Liver (tissue), 9 donors: ENCODE measurements around the gene PITPNM1. TPM values are rescaled to one million over a fixed set of nuclear protein-coding genes. Genes with fewer than 3 reads are reported as not detected.
A peak's percentile ranks its signal among the peaks of the same experiment; 100 is the strongest.

Experiments
- DNase-seq: peaks from one replicate; pipeline ENCODE4 v3.0.0-alpha.2; 2017; ENCODE audit warnings: low spot score
- H3K27ac ChIP-seq, 2 donors: one replicate each; pipeline ENCODE4 v1.7.0; 2013; ENCODE audit warnings: inconsistent platforms in 2 of 2, low read length in 2 of 2, control low read depth in 1 of 2, low read depth in 1 of 2, mild to moderate bottlenecking in 1 of 2
- H3K27me3 ChIP-seq, 4 donors: one replicate each; pipeline versions ENCODE4 v1.6.1 to v1.7.0; 2013; ENCODE audit warnings: low read length in 3 of 4, inconsistent platforms in 1 of 4, mild to moderate bottlenecking in 1 of 4, moderate library complexity in 1 of 4; ENCODE audit not compliant: control insufficient read depth in 4 of 4, insufficient read depth in 4 of 4
- H3K36me3 ChIP-seq, 4 donors: one replicate each; pipeline versions ENCODE4 v1.6.1 to v1.7.0; 2013; ENCODE audit warnings: low read length in 3 of 4, mild to moderate bottlenecking in 3 of 4, low read depth in 1 of 4, moderate library complexity in 1 of 4; ENCODE audit not compliant: control insufficient read depth in 4 of 4, insufficient read depth in 3 of 4
- H3K4me1 ChIP-seq, 4 donors: one replicate each; pipeline versions ENCODE4 v1.6.1 to v1.7.0; 2013; ENCODE audit warnings: low read length in 3 of 4, mild to moderate bottlenecking in 3 of 4, moderate library complexity in 1 of 4; ENCODE audit not compliant: control insufficient read depth in 4 of 4, insufficient read depth in 4 of 4
- H3K4me3 ChIP-seq, 3 donors: one replicate each; pipeline versions ENCODE4 v1.6.1 to v1.7.0; 2013; ENCODE audit warnings: low read length in 3 of 3, control low read depth in 1 of 3, low read depth in 1 of 3, mild to moderate bottlenecking in 1 of 3
- H3K9ac ChIP-seq, 2 donors: one replicate each; pipeline ENCODE4 v1.7.0; 2013; ENCODE audit warnings: low read length in 2 of 2, mild to moderate bottlenecking in 2 of 2, moderate library complexity in 2 of 2, control low read depth in 1 of 2, low read depth in 1 of 2
- H3K9me3 ChIP-seq, 4 donors: one replicate each; pipeline versions ENCODE4 v1.6.1 to v1.7.0; 2013; ENCODE audit warnings: low read length in 3 of 4; ENCODE audit not compliant: control insufficient read depth in 4 of 4
- ATF3 ChIP-seq: IDR thresholded peaks from 2 replicates; pipeline ENCODE4 v1.6.1; 2016; ENCODE audit warnings: antibody characterized with exemption
- CTCF ChIP-seq: fragments of 150-350 bp; IDR thresholded peaks from 2 replicates; pipeline ENCODE4 v1.5.1; 2017; ENCODE audit warnings: improper control_type of control experiment, low read depth, low read length; ENCODE audit not compliant: missing input control
- EGR1 ChIP-seq, 2 donors: IDR thresholded peaks; 2 replicates each; pipeline ENCODE4 v1.6.1; 2016 to 2018; ENCODE audit warnings: antibody characterized with exemption in 2 of 2, low read depth in 2 of 2
- FOXA1 ChIP-seq: IDR thresholded peaks from 2 replicates; pipeline ENCODE4 v1.6.1; 2016; ENCODE audit warnings: antibody characterized with exemption
- FOXA2 ChIP-seq: IDR thresholded peaks from 2 replicates; pipeline ENCODE4 v1.6.1; 2016; ENCODE audit warnings: antibody characterized with exemption
- GABPA ChIP-seq, 2 donors: IDR thresholded peaks in 1 of 2; conservative IDR thresholded peaks in 1 of 2; 2 replicates each; pipeline ENCODE4 v1.6.1; 2016; ENCODE audit warnings: antibody characterized with exemption in 2 of 2, mild to moderate bottlenecking in 1 of 2, moderate library complexity in 1 of 2
- HNF4A ChIP-seq, 2 donors: conservative IDR thresholded peaks; 2 replicates each; pipeline ENCODE4 v1.6.1; 2016; ENCODE audit warnings: antibody characterized with exemption in 2 of 2, mild to moderate bottlenecking in 2 of 2
- HNF4G ChIP-seq: IDR thresholded peaks from 2 replicates; pipeline ENCODE4 v1.6.1; 2016; ENCODE audit warnings: antibody characterized with exemption
- JUND ChIP-seq, 2 donors: IDR thresholded peaks; 2 replicates each; pipeline ENCODE4 v1.6.1; 2016; ENCODE audit warnings: antibody characterized with exemption in 2 of 2
- MAX ChIP-seq: IDR thresholded peaks from 2 replicates; pipeline ENCODE4 v1.6.1; 2016; ENCODE audit warnings: antibody characterized with exemption
- NR2F2 ChIP-seq: IDR thresholded peaks from 2 replicates; pipeline ENCODE4 v1.6.1; 2016; ENCODE audit warnings: antibody characterized with exemption
- RAD21 ChIP-seq, 2 donors: IDR thresholded peaks; 2 replicates each; pipeline ENCODE4 v1.6.1; 2016; ENCODE audit warnings: antibody characterized with exemption in 2 of 2, mild to moderate bottlenecking in 2 of 2
- REST ChIP-seq: IDR thresholded peaks from 2 replicates; pipeline ENCODE4 v1.6.1; 2016; ENCODE audit warnings: antibody characterized with exemption, mild to moderate bottlenecking
- RXRA ChIP-seq, 2 donors: IDR thresholded peaks; 2 replicates each; pipeline ENCODE4 v1.6.1; 2017 to 2018; ENCODE audit warnings: antibody characterized with exemption in 2 of 2, mild to moderate bottlenecking in 1 of 2
- SP1 ChIP-seq: IDR thresholded peaks from 2 replicates; pipeline ENCODE4 v1.6.1; 2018; ENCODE audit warnings: antibody characterized with exemption, mild to moderate bottlenecking
- TAF1 ChIP-seq: conservative IDR thresholded peaks from 2 replicates; pipeline ENCODE4 v1.6.1; 2016; ENCODE audit warnings: antibody characterized with exemption, mild to moderate bottlenecking
- YY1 ChIP-seq: IDR thresholded peaks from 2 replicates; pipeline ENCODE4 v1.6.1; 2016; ENCODE audit warnings: antibody characterized with exemption, mild to moderate bottlenecking
- ZBTB33 ChIP-seq: IDR thresholded peaks from 2 replicates; pipeline ENCODE4 v1.6.1; 2016; ENCODE audit warnings: antibody characterized with exemption
- WGBS: extraction: QIAGEN DNeasy Blood & Tissue Kit; methylation state at CpG from one replicate; pipeline ENCODE4 v1.1.7; 2013; 5-methylcytosine and 5-hydroxymethylcytosine counted together
- polyA plus RNA-seq, 2 donors: library from polyadenylated mRNA; stranded (reverse) in 1 of 2; unstranded in 1 of 2; fragments of 200-250 nt in 1 of 2; fragments of >200 nt in 1 of 2; fragmentation: Nextera tagmentation in 1 of 2; extraction: Ambion mirVana in 1 of 2; gene quantifications; one replicate each; pipeline versions ENCODE4 v1.2.1 to v1.2.3, GENCODE V29; 2013 to 2015
- total RNA-seq, 2 donors: library from RNA; depleted of rRNA; stranded (reverse); fragments of >200 nt; gene quantifications; one replicate each; pipeline ENCODE4 v1.2.3, GENCODE V29; 2014
- donor health status: healthy.
- donor health status: healthy.
- donor health status: healthy.
- donor health status: healthy.
- donor health status: healthy.

PITPNM1 gene
- total and polyA plus RNA-seq, 4 donors = 1.3 to 9.3 (median 5.1) TPM

- peak; percentile 41 for TF ChIP-seq REST
Observed at GRCh38 chr11:67448220-67448609, 56.9 kb downstream of the PITPNM1 start (continued).

GRCh38 chr11:67445515-67445914 lies 59.6 kb downstream of the PITPNM1 start:
- Histone ChIP-seq H3K36me3 (no peaks in the 10 kb centered on the region), H3K9ac (no peak overlapping the region), H3K9me3 (no peaks in the 10 kb centered on the region), H3K4me3 (no peak overlapping the region), H3K27me3 (no peaks in the 10 kb centered on the region), H3K27ac (no peak overlapping the region), H3K4me1 (peaks cover 4 to 27% (median 15%) of the 10 kb centered on the region in 4 donors)
- no peak for DNase-seq
- no peak for TF ChIP-seq RAD21 (IDR thresholded peaks at IDR 0.05)
- no peak for TF ChIP-seq TAF1
- TF ChIP-seq GABPA (IDR thresholded peaks at IDR 0.05 in 1 of 2, conservative IDR thresholded peaks at IDR 0.05 in 1 of 2) = no peak
- no peak for TF ChIP-seq RXRA (IDR thresholded peaks at IDR 0.05)
- TF ChIP-seq REST = no peak
- no peak for TF ChIP-seq CTCF
- TF ChIP-seq NR2F2 = no peak
- no peak for TF ChIP-seq EGR1 (IDR thresholded peaks at IDR 0.05; ENCODE audit: low read depth in 2 of 2)
- no peak for TF ChIP-seq ZBTB33
- TF ChIP-seq FOXA2 = no peak
- TF ChIP-seq SP1 = no peak
- no peak for TF ChIP-seq HNF4G
- no peak for TF ChIP-seq ATF3
- no peak for TF ChIP-seq FOXA1
- TF ChIP-seq YY1 = no peak
- no peak for TF ChIP-seq HNF4A (conservative IDR thresholded peaks at IDR 0.05)
- TF ChIP-seq MAX = no peak
- TF ChIP-seq JUND (IDR thresholded peaks at IDR 0.05) = no peak
- WGBS = 81% methylated on average over 5 of the region's 5 CpGs
